H9 (cell line): ENCODE measurements around the gene AFF1. TPM values are rescaled to one million over a fixed set of nuclear protein-coding genes. Genes with fewer than 3 reads are reported as not detected.
A peak's percentile ranks its signal among the peaks of the same experiment; 100 is the strongest.

Source experiments
- DNase-seq: peaks from one replicate; pipeline ENCODE4 v3.0.0-alpha.2; 2017
- H2AFZ ChIP-seq: one replicate; pipeline ENCODE4 v1.6.1; 2013; ENCODE audit warnings: mild to moderate bottlenecking, low read length, control low read depth, moderate library complexity
- H2AK5ac ChIP-seq: 2 replicates; pipeline ENCODE4 v1.6.1; 2013; ENCODE audit warnings: low read length, control low read depth, mixed read lengths; ENCODE audit not compliant: insufficient read length
- H2BK120ac ChIP-seq: one replicate; pipeline ENCODE4 v1.6.1; 2013; ENCODE audit warnings: low read depth, mild to moderate bottlenecking, low read length, control low read depth, inconsistent platforms; ENCODE audit not compliant: poor library complexity, severe bottlenecking
- H2BK12ac ChIP-seq: 2 replicates; pipeline ENCODE4 v1.6.1; 2013; ENCODE audit warnings: low read length, control low read depth, mixed read lengths, low read depth; ENCODE audit not compliant: insufficient read length
- H2BK15ac ChIP-seq: 2 replicates; pipeline ENCODE4 v1.6.1; 2013; ENCODE audit warnings: low read depth, low read length, control low read depth
- H2BK20ac ChIP-seq: one replicate; pipeline ENCODE4 v1.6.1; 2013; ENCODE audit warnings: low read depth, mild to moderate bottlenecking, low read length, control low read depth, inconsistent platforms; ENCODE audit not compliant: poor library complexity, severe bottlenecking
- H2BK5ac ChIP-seq: 2 replicates; pipeline ENCODE4 v1.6.1; 2013; ENCODE audit warnings: low read length, control low read depth, mixed read lengths; ENCODE audit not compliant: insufficient read length
- H3K14ac ChIP-seq: 2 replicates; pipeline ENCODE4 v1.6.1; 2013; ENCODE audit warnings: low read length, control low read depth; ENCODE audit not compliant: insufficient read depth
- H3K18ac ChIP-seq: 2 replicates; pipeline ENCODE4 v1.6.1; 2013; ENCODE audit warnings: low read depth, mild to moderate bottlenecking, mixed read lengths, low read length, control low read depth; ENCODE audit not compliant: insufficient read length
- H3K23ac ChIP-seq: 2 replicates; pipeline ENCODE4 v1.6.1; 2013; ENCODE audit warnings: low read length, control low read depth, mixed read lengths, low read depth; ENCODE audit not compliant: insufficient read length
- H3K23me2 ChIP-seq: 2 replicates; pipeline ENCODE4 v1.6.1; 2013; ENCODE audit warnings: low read depth, mild to moderate bottlenecking, mixed read lengths, low read length, control low read depth; ENCODE audit not compliant: insufficient read length, poor library complexity, severe bottlenecking
- H3K27ac ChIP-seq: 2 replicates; pipeline ENCODE4 v1.5.1; 2013; ENCODE audit warnings: low read length, control low read depth, mixed read lengths, low read depth; ENCODE audit not compliant: insufficient read length
- H3K27me3 ChIP-seq: 2 replicates; pipeline ENCODE4 v1.6.1; 2013; ENCODE audit warnings: low read length, control low read depth, inconsistent platforms; ENCODE audit not compliant: insufficient read depth
- H3K4ac ChIP-seq: 2 replicates; pipeline ENCODE4 v1.6.1; 2013; ENCODE audit warnings: low read depth, mild to moderate bottlenecking, control low read depth, inconsistent platforms, low read length, moderate library complexity
- H3K4me1 ChIP-seq: 2 replicates; pipeline ENCODE4 v1.6.1; 2013; ENCODE audit warnings: low read length, control low read depth, inconsistent platforms; ENCODE audit not compliant: insufficient read depth
- H3K4me2 ChIP-seq: 2 replicates; pipeline ENCODE4 v1.6.1; 2013; ENCODE audit warnings: low read length, control low read depth, mixed read lengths; ENCODE audit not compliant: insufficient read length, insufficient read depth
- H3K56ac ChIP-seq: 2 replicates; pipeline ENCODE4 v1.6.1; 2013; ENCODE audit warnings: low read depth, mild to moderate bottlenecking, mixed read lengths, low read length, control low read depth; ENCODE audit not compliant: insufficient read length
- H3K79me1 ChIP-seq: 2 replicates; pipeline ENCODE4 v1.6.1; 2013; ENCODE audit warnings: low read depth, mild to moderate bottlenecking, moderate library complexity, low read length, control low read depth, inconsistent platforms; ENCODE audit not compliant: insufficient read depth, poor library complexity, severe bottlenecking
- H3K79me2 ChIP-seq: 2 replicates; pipeline ENCODE4 v1.6.1; 2013; ENCODE audit warnings: low read length, control low read depth, inconsistent platforms; ENCODE audit not compliant: insufficient read depth
- H3K9ac ChIP-seq: 2 replicates; pipeline ENCODE4 v1.6.1; 2013; ENCODE audit warnings: low read length, control low read depth, mixed read lengths; ENCODE audit not compliant: insufficient read length; ENCODE audit errors: extremely low read depth
- H3K9me3 ChIP-seq: one replicate; pipeline ENCODE4 v1.6.1; 2013; ENCODE audit warnings: low read depth, low read length, inconsistent platforms; ENCODE audit not compliant: control insufficient read depth
- H3T11ph ChIP-seq: one replicate; pipeline ENCODE4 v1.6.1; 2013; ENCODE audit warnings: mild to moderate bottlenecking, low read length, control low read depth, inconsistent platforms
- H4K20me1 ChIP-seq: one replicate; pipeline ENCODE4 v1.6.1; 2013; ENCODE audit not compliant: control insufficient read depth, insufficient read length, insufficient read depth
- H4K5ac ChIP-seq: 2 replicates; pipeline ENCODE4 v1.6.1; 2013; ENCODE audit warnings: low read depth, mild to moderate bottlenecking, mixed read lengths, low read length, control low read depth; ENCODE audit not compliant: insufficient read length
- H4K8ac ChIP-seq: replicated peaks from 2 replicates; pipeline ENCODE4 v1.6.1; 2013; ENCODE audit warnings: low read length, control low read depth, mixed read lengths, low read depth; ENCODE audit not compliant: insufficient read length
- H4K91ac ChIP-seq: 2 replicates; pipeline ENCODE4 v1.6.1; 2013; ENCODE audit warnings: low read depth, mild to moderate bottlenecking, moderate library complexity, mixed read lengths, low read length, control low read depth; ENCODE audit not compliant: insufficient read length
- H3K27ac Mint-ChIP-seq, 3 experiments: 2 replicates in 2 of 3; 3 replicates in 1 of 3; pipeline ENCODE4 v1.8.0; 2020 to 2021; ENCODE audit warnings: mixed read lengths in 3 of 3, mild to moderate bottlenecking in 1 of 3, moderate library complexity in 1 of 3
- H3K27me3 Mint-ChIP-seq: 2 replicates; pipeline ENCODE4 v1.8.0; 2021; ENCODE audit warnings: low read depth, mild to moderate bottlenecking, moderate library complexity, mixed read lengths
- H3K36me3 Mint-ChIP-seq, 3 experiments: 2 replicates in 2 of 3; 3 replicates in 1 of 3; pipeline ENCODE4 v1.8.0; 2020 to 2021; ENCODE audit warnings: low read depth in 3 of 3, mixed read lengths in 3 of 3; ENCODE audit not compliant: insufficient read depth in 1 of 3
- H3K4me1 Mint-ChIP-seq, 2 experiments: 2 replicates each; pipeline ENCODE4 v1.8.0; 2020; ENCODE audit warnings: mixed read lengths in 2 of 2
- H3K4me3 Mint-ChIP-seq, 2 experiments: 2 replicates in 1 of 2; 3 replicates in 1 of 2; pipeline ENCODE4 v1.8.0; 2020 to 2021; ENCODE audit warnings: mild to moderate bottlenecking in 2 of 2, mixed read lengths in 2 of 2, moderate library complexity in 1 of 2
- H3K9me3 Mint-ChIP-seq, 2 experiments: 2 replicates in 1 of 2; 3 replicates in 1 of 2; pipeline ENCODE4 v1.8.0; 2020; ENCODE audit warnings: mild to moderate bottlenecking in 2 of 2, mixed read lengths in 2 of 2, moderate library complexity in 1 of 2
- WGBS: extraction: QIAGEN DNeasy Blood & Tissue Kit; methylation state at CpG from one replicate; pipeline ENCODE4 v1.1.7; 2013; ENCODE audit warnings: missing lambda C conversion rate, low lambda C conversion rate, mixed read lengths; ENCODE audit not compliant: insufficient read length; ENCODE audit errors: extremely low coverage; 5-methylcytosine and 5-hydroxymethylcytosine counted together
- total RNA-seq: library from RNA; stranded (reverse); gene quantifications from 2 replicates; pipeline ENCODE4 v1.2.1, GENCODE V29; 2021
- TF ChIP-seq, protein P1 (sequence below): fragments of 200-600 bp; sonication (generic); conservative IDR thresholded peaks from 3 replicates; pipeline ENCODE4 v1.8.0; 2021; ENCODE audit warnings: antibody characterized with exemption, mild to moderate bottlenecking

AFF1 gene
- total RNA-seq, 1 experiment from 2014 or later: 74.5 TPM

DNA sequence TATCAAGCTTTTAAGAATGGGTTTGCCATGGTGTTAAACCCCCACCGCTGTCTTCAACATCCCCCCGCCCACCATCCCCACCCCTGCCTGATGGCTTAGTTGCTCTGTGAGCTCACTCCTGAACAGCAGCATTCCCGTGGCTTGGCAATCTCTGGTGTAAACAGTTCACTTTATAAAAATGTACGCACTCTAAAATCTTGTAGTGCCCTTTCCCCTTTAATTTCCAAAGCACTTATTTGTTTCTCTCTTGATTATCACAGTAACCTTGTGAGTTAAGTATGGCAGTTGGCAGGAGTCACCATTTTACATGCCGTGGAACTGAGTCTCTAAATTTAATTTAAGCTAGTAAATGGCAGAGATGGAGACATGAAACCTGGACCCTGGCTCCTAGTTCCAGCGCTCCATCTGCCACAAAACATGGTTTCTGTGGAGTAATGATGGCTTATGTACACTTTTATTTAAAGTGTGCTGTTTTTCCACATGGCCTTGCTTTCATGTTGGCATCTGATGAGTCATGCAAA lies 123.1 kb downstream of the AFF1 start:
- Histone ChIP-seq H4K91ac (no peak overlapping the region), H3K27ac (no peak overlapping the region), H3K23me2 (no peaks in the 10 kb centered on the region), H3K4ac (no peak overlapping the region), H2BK12ac (no peak overlapping the region), H4K20me1 (peaks cover 4% of the 10 kb centered on the region), H2BK5ac (no peak overlapping the region), H3K9ac (no peak overlapping the region), H2AK5ac (no peak overlapping the region), H2BK20ac (no peak overlapping the region), H3K79me1 (no peaks in the 10 kb centered on the region), H4K8ac (no peak overlapping the region), H2BK120ac (no peak overlapping the region), H3K4me2 (no peak overlapping the region), H3T11ph (no peak overlapping the region), H3K18ac (no peak overlapping the region), H3K79me2 (no peaks in the 10 kb centered on the region), H3K56ac (no peak overlapping the region), H3K27me3 (no peaks in the 10 kb centered on the region), H3K4me1 (0 out of 2 replicates have a peak, but pooled peaks cover 3% of the 10 kb centered on the region), H3K23ac (no peak overlapping the region), H3K14ac (no peak overlapping the region), H4K5ac (no peak overlapping the region), H3K9me3 (no peaks in the 10 kb centered on the region), H2AFZ (no peak overlapping the region), H2BK15ac (no peak overlapping the region)
- H3K27me3 Mint-ChIP-seq: no peaks in the 10 kb centered on the region
- no CpG with 5 or more reads among the region's 6 CpGs for WGBS
- no peak overlapping the region for H3K4me3 Mint-ChIP-seq
- no peaks in the 10 kb centered on the region for H3K9me3 Mint-ChIP-seq
- no peaks in the 10 kb centered on the region; a peak in 2 of 7 replicates for H3K36me3 Mint-ChIP-seq
- TF ChIP-seq, protein P1, sequence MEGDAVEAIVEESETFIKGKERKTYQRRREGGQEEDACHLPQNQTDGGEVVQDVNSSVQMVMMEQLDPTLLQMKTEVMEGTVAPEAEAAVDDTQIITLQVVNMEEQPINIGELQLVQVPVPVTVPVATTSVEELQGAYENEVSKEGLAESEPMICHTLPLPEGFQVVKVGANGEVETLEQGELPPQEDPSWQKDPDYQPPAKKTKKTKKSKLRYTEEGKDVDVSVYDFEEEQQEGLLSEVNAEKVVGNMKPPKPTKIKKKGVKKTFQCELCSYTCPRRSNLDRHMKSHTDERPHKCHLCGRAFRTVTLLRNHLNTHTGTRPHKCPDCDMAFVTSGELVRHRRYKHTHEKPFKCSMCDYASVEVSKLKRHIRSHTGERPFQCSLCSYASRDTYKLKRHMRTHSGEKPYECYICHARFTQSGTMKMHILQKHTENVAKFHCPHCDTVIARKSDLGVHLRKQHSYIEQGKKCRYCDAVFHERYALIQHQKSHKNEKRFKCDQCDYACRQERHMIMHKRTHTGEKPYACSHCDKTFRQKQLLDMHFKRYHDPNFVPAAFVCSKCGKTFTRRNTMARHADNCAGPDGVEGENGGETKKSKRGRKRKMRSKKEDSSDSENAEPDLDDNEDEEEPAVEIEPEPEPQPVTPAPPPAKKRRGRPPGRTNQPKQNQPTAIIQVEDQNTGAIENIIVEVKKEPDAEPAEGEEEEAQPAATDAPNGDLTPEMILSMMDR: no peak
- peaks cover 50 to 62% of the 10 kb centered on the region in 2 experiments for H3K4me1 Mint-ChIP-seq
- DNase-seq: no peak
- peak overlapping the region in 1 of 3 experiments; percentile 72; a peak in 1 of 7 replicates for H3K27ac Mint-ChIP-seq
